CD1c-positive myeloid dendritic cell (primary cell): ENCODE measurements around the gene FAM161A.

Source experiments
- DNase-seq: peaks from one replicate; pipeline ENCODE4 v3.0.0-alpha.2; 2016; ENCODE audit errors: extremely low spot score

FAM161A gene

GRCh38 chr2:61785583-61785982 is 68.3 kb downstream of the FAM161A start:
- DNase-seq = no peak

GRCh38 chr2:61784643-61785042 is 69.2 kb downstream of the FAM161A start:
- DNase-seq = no peak

- DNase-seq = peak; percentile 5
Measured at GRCh38 chr2:61775956-61776570, 77.8 kb downstream of the FAM161A start.
